Measurements from ENCODE around the gene CRACR2A. TPM values are rescaled to one million over a fixed set of nuclear protein-coding genes. Genes with fewer than 3 reads are reported as not detected.

The CRACR2A gene
- total and polyA plus RNA-seq, 2 of the 8 experiments (the other 6 are each of a cell fraction or from before 2014, with no cell fraction given), result 0.85 to 3.2 TPM

GRCh38 chr12:3620856-3621255 is 132.1 kb downstream of the CRACR2A start:
- Histone ChIP-seq H2BK20ac (ENCODE audit: low read length) (no peak overlapping the region), H2BK120ac (replicated peaks; ENCODE audit: low read depth, low read length) (no peak overlapping the region), H3K27ac (ENCODE audit: low read depth, low read length) (no peak overlapping the region), H4K5ac (ENCODE audit: insufficient read length, low read depth, low read length) (no peak overlapping the region), H3K23ac (ENCODE audit: insufficient read length) (no peak overlapping the region), H2BK12ac (ENCODE audit: low read depth, low read length) (no peak overlapping the region), H3K79me2 (ENCODE audit: control insufficient read depth in 1 of 2, insufficient read depth in 2 of 2, low read length in 2 of 2) (no peaks in the 10 kb centered on the region), H3K4me3 (ENCODE audit: extremely low read depth in 1 of 4, insufficient read depth in 2 of 4, low read depth in 3 of 4, low read length in 4 of 4) (no peak overlapping the region), H3K9ac (replicated peaks in 1 of 4; ENCODE audit: extremely low read depth in 1 of 4, low read depth in 3 of 4, low read length in 3 of 4) (no peak overlapping the region), H2AK5ac (ENCODE audit: low read depth, low read length) (no peak overlapping the region), H4K20me1 (replicated peaks in 1 of 2; ENCODE audit: control insufficient read depth in 1 of 2, insufficient read depth in 2 of 2, low read length in 2 of 2) (no peaks in the 10 kb centered on the region), H3K23me2 (ENCODE audit: low read depth, low read length) (no peaks in the 10 kb centered on the region), H2BK15ac (ENCODE audit: low read length) (no peak overlapping the region), H3K79me1 (ENCODE audit: low read depth, low read length) (no peaks in the 10 kb centered on the region), H4K8ac (ENCODE audit: extremely low read depth, insufficient read depth, low read length) (no peak overlapping the region), H3K27me3 (replicated peaks in 1 of 4; ENCODE audit: control insufficient read depth in 3 of 4, extremely low read depth in 1 of 4, insufficient read depth in 3 of 4, low read length in 3 of 4) (no peaks in the 10 kb centered on the region), H3K4me2 (ENCODE audit: insufficient read depth in 1 of 2, low read depth in 2 of 2, low read length in 2 of 2) (no peak overlapping the region), H3K9me3 (ENCODE audit: insufficient read depth in 2 of 2, low read depth in 1 of 2, low read length in 1 of 2) (no peaks in the 10 kb centered on the region), H3K36me3 (ENCODE audit: control insufficient read depth in 2 of 4, insufficient read depth in 4 of 4, low read length in 3 of 4) (no peaks in the 10 kb centered on the region), H3K14ac (ENCODE audit: insufficient read length) (no peak overlapping the region), H3K4me1 (replicated peaks in 1 of 4; ENCODE audit: control insufficient read depth in 3 of 4, insufficient read depth in 4 of 4, low read length in 3 of 4) (no peaks in the 10 kb centered on the region; a peak in 1 of 7 replicates), H3K4ac (replicated peaks; ENCODE audit: insufficient read length, low read depth, low read length) (no peak overlapping the region), H2AFZ (ENCODE audit: low read length) (no peak overlapping the region), H3K18ac (ENCODE audit: extremely low read depth, low read length) (no peak overlapping the region), H4K91ac (replicated peaks; ENCODE audit: insufficient read length, low read length) (no peak overlapping the region), H2BK5ac (ENCODE audit: low read depth, low read length) (no peak overlapping the region), H3K56ac (replicated peaks; ENCODE audit: insufficient read length, low read depth, low read length) (no peak overlapping the region)
- FAIRE-seq (no peak), DNase-seq (ENCODE audit: low read depth in 1 of 2, low spot score in 2 of 2) (no peak)
- WGBS, 2 experiments (ENCODE audit: extremely low coverage in 1 of 2, insufficient coverage in 1 of 2, insufficient read length in 1 of 2, insufficient replicate concordance in 2 of 2, low coverage in 1 of 2, low lambda C conversion rate in 2 of 2, missing lambda C conversion rate in 1 of 2), result 91% methylated on average over 7 of the region's 7 CpGs; no CpG with 5 or more reads in 1 of the 2 experiments
- ChIA-PET POLR2A (ENCODE audit: partially characterized antibody) (no interaction called here), CTCF (ENCODE audit: partially characterized antibody) (interaction anchor here (2.3 kb wide), 1 partner anchor 321 kb away, joined by 8 read pairs; no protein-coding TSS in a partner anchor)
- TF ChIP-seq EZH2 (IDR thresholded peaks at IDR 0.05; ENCODE audit: low read depth, low read length, severe bottlenecking), result no peak
- TF ChIP-seq GABPA (IDR thresholded peaks at IDR 0.05; ENCODE audit: borderline replicate concordance, insufficient read depth, low read length), result no peak
- no peak for TF ChIP-seq RBBP5 (IDR thresholded peaks at IDR 0.05; ENCODE audit: borderline replicate concordance, low read depth, low read length)
- no peak for TF ChIP-seq RXRA (IDR thresholded peaks at IDR 0.05; ENCODE audit: insufficient read depth, low read depth, low read length)
- no peak for TF ChIP-seq MAX (IDR thresholded peaks at IDR 0.05)
- no peak for TF ChIP-seq TAF1 (IDR thresholded peaks at IDR 0.05; ENCODE audit: low read depth, low read length)
- no peak for TF ChIP-seq E2F6 (IDR thresholded peaks at IDR 0.05)
- no peak for TF ChIP-seq HDAC6 (IDR thresholded peaks at IDR 0.05; ENCODE audit: low read depth, low read length)
- no peak for TF ChIP-seq YY1 (IDR thresholded peaks at IDR 0.05; ENCODE audit: low read depth, low read length)
- no peak for TF ChIP-seq RNF2 (IDR thresholded peaks at IDR 0.05; ENCODE audit: borderline replicate concordance, low read depth, low read length, missing control alignments, poor library complexity, severe bottlenecking)
- TF ChIP-seq CHD2 (IDR thresholded peaks at IDR 0.05; ENCODE audit: low read length), result no peak
- no peak for TF ChIP-seq POU5F1 (IDR thresholded peaks at IDR 0.05; ENCODE audit: low read depth, low read length)
- TF ChIP-seq ASH2L (IDR thresholded peaks at IDR 0.05; ENCODE audit: low read length), result no peak
